Common myeloid progenitor, CD34-positive (primary cell): ENCODE data around the gene TNS4.

Experiments used
- CTCF ChIA-PET: fragments of 350-600 bp; sonication (Branson Sonifier 250); formaldehyde crosslinking; loops from one replicate; lab custom pipeline; 2021; ENCODE audit warnings: antibody characterized with exemption; lab: Charles Lee
- POLR2A ChIA-PET: fragments of 350-600 bp; sonication (Branson Sonifier 250); formaldehyde crosslinking; loops from one replicate; lab custom pipeline; 2021; ENCODE audit warnings: antibody characterized with exemption; lab: Charles Lee
- DNase-seq, 3 donors: peaks; one replicate each; pipeline versions ENCODE4 v3.0.0 to v3.0.0-alpha.2; 2013
- H3K27ac ChIP-seq, 2 experiments: 1 replicate in 1 of 2; 2 replicates in 1 of 2; pipeline ENCODE4 v1.7.0; 2013; ENCODE audit warnings: inconsistent platforms in 2 of 2, low read length in 2 of 2, mild to moderate bottlenecking in 2 of 2, low read depth in 1 of 2, moderate library complexity in 1 of 2; ENCODE audit not compliant: severe bottlenecking in 2 of 2, insufficient read depth in 1 of 2, poor library complexity in 1 of 2
- H3K27me3 ChIP-seq, 5 experiments: replicated peaks in 2 of 5; 1 replicate in 3 of 5; 2 replicates in 2 of 5; pipeline versions ENCODE4 v1.6.1 to v1.7.0; 2013; ENCODE audit warnings: low read length in 4 of 5, mild to moderate bottlenecking in 2 of 5, moderate library complexity in 2 of 5, inconsistent platforms in 1 of 5; ENCODE audit not compliant: insufficient read depth in 5 of 5, control insufficient read depth in 4 of 5
- H3K36me3 ChIP-seq, 4 experiments: 1 replicate in 2 of 4; 2 replicates in 2 of 4; pipeline versions ENCODE4 v1.6.1 to v1.7.0; 2013; ENCODE audit warnings: low read length in 3 of 4, control low read depth in 1 of 4, mild to moderate bottlenecking in 1 of 4; ENCODE audit not compliant: control insufficient read depth in 4 of 4, insufficient read depth in 4 of 4
- H3K4me1 ChIP-seq, 4 experiments: 1 replicate in 3 of 4; 2 replicates in 1 of 4; pipeline versions ENCODE4 v1.6.1 to v1.7.1; 2013; ENCODE audit warnings: low read length in 3 of 4, mild to moderate bottlenecking in 3 of 4, control low read depth in 1 of 4, inconsistent platforms in 1 of 4, moderate library complexity in 1 of 4; ENCODE audit not compliant: control insufficient read depth in 4 of 4, insufficient read depth in 4 of 4; ENCODE audit errors: control extremely low read depth in 1 of 4
- H3K4me3 ChIP-seq, 7 experiments: 1 replicate in 4 of 7; 2 replicates in 3 of 7; pipeline versions ENCODE4 v1.5.1 to v1.7.0; 2013; ENCODE audit warnings: mild to moderate bottlenecking in 7 of 7, low read length in 6 of 7, moderate library complexity in 6 of 7, inconsistent platforms in 2 of 7, low read depth in 2 of 7, control low read depth in 1 of 7; ENCODE audit not compliant: insufficient read depth in 4 of 7, control insufficient read depth in 1 of 7; ENCODE audit errors: extremely low read depth in 1 of 7
- H3K9me3 ChIP-seq, 5 experiments: 1 replicate in 4 of 5; 2 replicates in 1 of 5; pipeline versions ENCODE4 v1.6.1 to v1.7.1; 2013; ENCODE audit warnings: low read length in 4 of 5, mild to moderate bottlenecking in 2 of 5, inconsistent platforms in 1 of 5, low read depth in 1 of 5, moderate library complexity in 1 of 5; ENCODE audit not compliant: control insufficient read depth in 4 of 5, insufficient read depth in 2 of 5; ENCODE audit errors: control extremely low read depth in 1 of 5
- WGBS: methylation state at CpG from one replicate; pipeline ENCODE4 v1.1.5; 2013; ENCODE audit not compliant: insufficient coverage; 5-methylcytosine and 5-hydroxymethylcytosine counted together

The TNS4 gene

DNA sequence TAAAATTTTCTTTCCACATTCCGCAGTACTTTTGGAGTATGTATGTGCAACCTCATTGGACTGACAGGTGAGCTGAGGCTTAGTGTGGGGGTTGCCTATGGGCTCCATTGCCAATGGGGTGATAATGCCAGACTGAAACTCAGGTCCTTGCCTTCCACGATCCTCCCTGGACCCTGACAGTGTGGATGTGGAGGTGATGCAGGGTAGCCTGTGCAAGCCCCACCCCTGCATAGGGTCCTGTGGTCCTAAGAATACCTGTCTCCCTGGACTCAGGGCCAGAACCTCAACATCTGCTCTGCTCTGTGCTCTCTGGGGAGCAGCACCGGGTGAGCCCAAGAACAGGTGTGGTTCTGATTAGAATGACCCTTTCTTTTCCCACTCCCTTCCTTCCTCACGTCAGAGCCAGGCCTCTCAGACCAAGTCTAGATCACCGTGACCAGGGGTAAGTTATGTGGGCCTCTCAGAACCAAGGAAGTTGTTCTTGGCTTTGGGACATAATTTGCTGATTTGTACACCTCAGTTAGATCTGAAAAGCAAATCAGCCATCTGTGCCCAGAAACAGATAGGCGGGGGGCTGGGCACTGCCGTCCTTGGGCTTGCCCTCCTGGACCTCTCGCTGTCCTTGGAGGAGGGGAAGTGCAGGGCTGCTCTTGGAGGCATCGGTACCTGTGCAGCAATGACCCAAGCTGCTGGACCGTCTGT is 8.4 kb upstream of the TNS4 start:
- ChIA-PET CTCF (interaction anchor here (1.0 to 1.3 kb wide), 2 partner anchors 16 to 29 kb away, joined by 3 read pairs; no protein-coding TSS in a partner anchor), POLR2A (no interaction called here)
- Histone ChIP-seq H3K27me3 (peaks cover 0 to 29% (median 4%) of the 10 kb centered on the region in 5 experiments), H3K36me3 (no peaks in the 10 kb centered on the region), H3K4me3 (no peak overlapping the region), H3K4me1 (no peaks in the 10 kb centered on the region), H3K27ac (no peak overlapping the region), H3K9me3 (no peaks in the 10 kb centered on the region)
- 97% methylated on average over 9 of the region's 10 CpGs for WGBS
- DNase-seq = no peak

DNA sequence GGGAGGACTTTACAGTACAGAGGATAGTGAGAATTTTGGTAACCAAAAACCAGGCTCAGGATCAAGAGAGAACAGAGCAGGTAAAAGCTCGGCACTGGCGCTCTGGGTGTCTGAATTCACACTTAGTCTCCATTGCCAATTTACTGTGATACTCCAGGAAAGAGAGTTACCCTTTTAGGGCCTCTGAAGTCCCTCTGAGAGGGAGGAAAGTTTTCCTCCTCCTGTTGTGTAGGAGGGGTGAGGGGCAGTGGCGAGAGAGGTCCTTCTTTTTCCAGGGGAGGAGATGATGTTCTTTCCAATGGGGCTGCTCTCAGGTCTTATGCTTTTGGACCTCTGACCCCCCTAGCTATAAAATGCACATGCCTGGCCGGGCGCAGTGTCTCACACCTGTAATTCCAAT is 5.4 kb upstream of the TNS4 start:
- WGBS = 91% methylated on average over 4 of the region's 5 CpGs
- ChIA-PET POLR2A (no interaction called here), CTCF (interaction anchor here (1.0 to 1.4 kb wide), 4 partner anchors 11 to 31 kb away, joined by 3 to 5 read pairs (median 3); no protein-coding TSS in a partner anchor)

DNA sequence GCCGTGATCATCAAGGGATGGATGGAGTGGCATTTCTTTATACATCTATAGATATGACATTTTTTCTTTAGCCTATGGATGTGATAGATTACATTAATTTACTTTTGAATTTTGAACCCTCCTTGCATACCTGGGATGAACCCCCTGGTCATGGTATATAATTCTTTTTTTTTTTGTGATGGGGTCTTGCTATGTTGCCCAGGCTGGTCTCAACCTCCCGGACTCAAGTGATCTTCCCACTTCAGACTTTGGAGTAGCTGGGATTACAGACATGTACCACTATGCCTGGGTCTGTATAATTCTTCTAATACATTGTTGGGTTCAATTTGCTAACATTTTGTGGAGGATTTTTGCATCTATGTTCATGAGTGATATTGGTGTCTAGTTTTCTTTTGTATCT is 1.7 kb upstream of the TNS4 start:
- no peaks in the 10 kb centered on the region for H3K9me3 ChIP-seq
- WGBS = no CpG with 5 or more reads among the region's 2 CpGs
- peaks cover 0 to 30% (median 7%) of the 10 kb centered on the region in 5 experiments for H3K27me3 ChIP-seq
- peaks cover 0 to 8% (median 3%) of the 10 kb centered on the region in 4 experiments for H3K4me1 ChIP-seq
- ChIA-PET POLR2A (no interaction called here), CTCF (interaction anchor here (0.7 to 1.4 kb wide), 2 partner anchors 26 to 63 kb away, joined by 3 to 4 read pairs; no protein-coding TSS in a partner anchor)
- no peak overlapping the region for H3K4me3 ChIP-seq
- H3K36me3 ChIP-seq = no peaks in the 10 kb centered on the region
- no peak overlapping the region for H3K27ac ChIP-seq
- DNase-seq = no peak

More for the DNA sequence above, 5.4 kb upstream of the TNS4 start:
- Histone ChIP-seq H3K27ac (no peak overlapping the region), H3K27me3 (peaks cover 0 to 8% (median 2%) of the 10 kb centered on the region in 5 experiments), H3K36me3 (no peaks in the 10 kb centered on the region), H3K9me3 (no peaks in the 10 kb centered on the region), H3K4me3 (no peak overlapping the region), H3K4me1 (no peaks in the 10 kb centered on the region)
- no peak for DNase-seq

DNA sequence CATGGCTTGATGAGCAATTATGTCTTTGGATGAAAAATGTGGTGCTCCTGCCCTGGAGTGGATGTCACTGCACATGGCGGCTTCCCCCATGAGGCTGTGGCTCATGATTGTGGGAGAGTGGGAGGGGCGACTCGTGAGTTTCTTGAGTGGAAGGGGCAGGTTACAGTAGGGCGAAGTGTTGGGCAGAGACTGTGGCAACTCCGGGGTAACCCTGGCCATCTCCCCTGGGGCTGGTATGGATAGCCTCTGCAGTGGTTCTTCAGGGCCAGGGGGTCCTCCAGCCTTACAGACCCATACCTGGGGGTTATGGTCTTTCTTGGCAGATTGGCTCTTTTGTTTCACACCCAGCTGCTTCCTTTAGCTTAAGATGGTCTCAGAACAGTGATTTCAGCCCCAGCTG is 1.3 kb upstream of the TNS4 start:
- no peak for DNase-seq
- peaks cover 0 to 8% (median 3%) of the 10 kb centered on the region in 4 experiments for H3K4me1 ChIP-seq
- H3K27me3 ChIP-seq = peaks cover 0 to 30% (median 7%) of the 10 kb centered on the region in 5 experiments
- CTCF ChIA-PET = interaction anchor here (0.7 to 1.4 kb wide), 3 partner anchors 15 to 63 kb away, joined by 3 to 4 read pairs (median 3); no protein-coding TSS in a partner anchor
- no peak overlapping the region for H3K27ac ChIP-seq
- no peaks in the 10 kb centered on the region for H3K36me3 ChIP-seq
- H3K9me3 ChIP-seq = no peaks in the 10 kb centered on the region
- POLR2A ChIA-PET = no interaction called here
- WGBS = 100% methylated on average over 2 of the region's 5 CpGs
- no peak overlapping the region for H3K4me3 ChIP-seq

DNA sequence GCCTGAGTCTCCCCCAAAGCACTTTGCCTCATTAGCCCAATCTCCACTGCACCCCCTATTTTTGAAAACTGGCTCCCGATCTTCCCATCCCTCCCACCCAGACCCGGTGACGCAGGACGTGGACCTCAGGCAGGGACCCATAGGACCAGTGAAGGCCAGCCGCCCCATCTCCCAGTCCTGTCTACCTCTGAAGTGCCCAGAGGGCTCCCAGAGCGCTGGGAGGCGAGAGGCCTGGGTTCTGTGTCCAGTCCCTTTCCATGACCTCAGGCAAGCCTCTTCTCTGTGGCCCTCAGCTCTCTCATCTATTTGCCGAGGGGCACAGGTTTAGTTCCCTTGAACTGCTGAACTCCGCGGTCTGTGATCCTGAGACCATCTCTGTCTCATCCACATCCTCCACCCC is 714 bp downstream of the TNS4 start:
- H3K4me1 ChIP-seq = peaks cover 0 to 8% (median 3%) of the 10 kb centered on the region in 4 experiments
- H3K27ac ChIP-seq = no peak overlapping the region
- no peak for DNase-seq
- H3K36me3 ChIP-seq = no peaks in the 10 kb centered on the region
- H3K9me3 ChIP-seq = no peaks in the 10 kb centered on the region
- 95% methylated on average over 9 of the region's 10 CpGs for WGBS
- peaks cover 0 to 30% (median 5%) of the 10 kb centered on the region in 5 experiments for H3K27me3 ChIP-seq
- POLR2A ChIA-PET = no interaction called here
- H3K4me3 ChIP-seq = no peak overlapping the region
- CTCF ChIA-PET = interaction anchor here (2.0 kb wide), 1 partner anchor 19 kb away, joined by 5 read pairs; no protein-coding TSS in a partner anchor

DNA sequence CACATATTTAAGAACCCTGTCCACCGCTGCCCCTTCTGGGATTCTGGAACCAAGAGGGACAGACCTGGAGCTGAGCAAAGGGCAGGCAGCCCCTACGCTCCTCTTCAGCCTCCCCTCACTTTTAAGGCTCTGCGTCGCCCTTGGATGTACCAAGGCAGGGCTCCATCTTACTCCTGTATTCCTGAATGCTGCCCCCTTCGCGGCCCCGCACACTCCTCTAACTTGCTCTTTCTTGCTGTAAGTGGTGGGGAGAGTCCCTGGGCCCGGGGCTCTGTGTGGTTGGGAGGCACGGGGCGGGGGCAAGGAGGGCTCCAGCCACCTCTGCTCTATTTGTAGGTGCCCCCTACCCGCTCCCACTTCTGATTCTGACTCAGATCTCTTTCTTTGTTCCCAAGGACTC is 1.2 kb downstream of the TNS4 start:
- Histone ChIP-seq H3K27me3 (peaks cover 0 to 30% (median 7%) of the 10 kb centered on the region in 5 experiments), H3K9me3 (no peaks in the 10 kb centered on the region), H3K4me3 (no peak overlapping the region), H3K27ac (no peak overlapping the region), H3K4me1 (peaks cover 0 to 8% (median 3%) of the 10 kb centered on the region in 4 experiments), H3K36me3 (no peaks in the 10 kb centered on the region)
- no peak for DNase-seq
- WGBS = 94% methylated on average over 6 of the region's 11 CpGs
- ChIA-PET POLR2A (no interaction called here), CTCF (interaction anchor here (1.1 to 2.0 kb wide), 2 partner anchors 19 to 58 kb away, joined by 3 to 5 read pairs; no protein-coding TSS in a partner anchor)
